Measurements from ENCODE around the gene NBPF11. TPM values are rescaled to one million over a fixed set of nuclear protein-coding genes. Genes with fewer than 3 reads are reported as not detected.
"Not testable (repeated sequence)": the region's sequence is repeated elsewhere in the genome, so short reads cannot be mapped to it uniquely, and the experiment has no call there.

The NBPF11 gene, protein sequence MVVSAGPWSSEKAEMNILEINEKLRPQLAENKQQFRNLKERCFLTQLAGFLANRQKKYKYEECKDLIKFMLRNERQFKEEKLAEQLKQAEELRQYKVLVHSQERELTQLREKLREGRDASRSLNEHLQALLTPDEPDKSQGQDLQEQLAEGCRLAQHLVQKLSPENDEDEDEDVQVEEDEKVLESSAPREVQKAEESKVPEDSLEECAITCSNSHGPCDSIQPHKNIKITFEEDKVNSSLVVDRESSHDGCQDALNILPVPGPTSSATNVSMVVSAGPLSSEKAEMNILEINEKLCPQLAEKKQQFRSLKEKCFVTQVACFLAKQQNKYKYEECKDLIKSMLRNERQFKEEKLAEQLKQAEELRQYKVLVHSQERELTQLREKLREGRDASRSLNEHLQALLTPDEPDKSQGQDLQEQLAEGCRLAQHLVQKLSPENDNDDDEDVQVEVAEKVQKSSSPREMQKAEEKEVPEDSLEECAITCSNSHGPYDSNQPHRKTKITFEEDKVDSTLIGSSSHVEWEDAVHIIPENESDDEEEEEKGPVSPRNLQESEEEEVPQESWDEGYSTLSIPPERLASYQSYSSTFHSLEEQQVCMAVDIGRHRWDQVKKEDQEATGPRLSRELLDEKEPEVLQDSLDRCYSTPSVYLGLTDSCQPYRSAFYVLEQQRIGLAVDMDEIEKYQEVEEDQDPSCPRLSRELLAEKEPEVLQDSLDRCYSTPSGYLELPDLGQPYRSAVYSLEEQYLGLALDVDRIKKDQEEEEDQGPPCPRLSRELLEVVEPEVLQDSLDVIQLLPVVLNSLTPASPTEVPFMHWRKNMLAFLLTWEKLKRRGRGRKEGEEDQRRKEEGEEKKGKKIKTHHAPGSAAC
- 10 to 100 TPM in 3 of 4 donors, 1 to 10 TPM in 1; 10.0 to 27.3 (median 18.7) TPM for total RNA-seq

- H3K9me3 ChIP-seq; H3K36me3 ChIP-seq; H3K4me1 ChIP-seq; intact Hi-C loops (cut with DNase I; ENCODE audit: low total_unique reads); H3K27me3 ChIP-seq; in situ Hi-C loops (cut with MboI; ENCODE audit: low pct_ligation_motif_present in 1 of 4, low pct_unique_long_range_greater_than_20kb in 1 of 4, low sequenced_read_pairs in 3 of 4): not testable (repeated sequence)
- peak within 1 kb of the TSS; percentile 53 to 73 (median 68) for H3K4me3 ChIP-seq
- DNase-seq: peak; percentile 89
- peak; percentile 66 for TF ChIP-seq POLR2A (IDR thresholded peaks at IDR 0.05)
- peak; percentile 54 to 65 (median 58) for TF ChIP-seq POLR2AphosphoS5 (IDR thresholded peaks at IDR 0.05)
- 0 to 4% methylated on average over 4 to 30 of the region's 45 CpGs for WGBS, 2 donors (ENCODE audit: low coverage in 1 of 2)
- peak within 1 kb of the TSS; percentile 84 to 91 (median 88) for H3K27ac ChIP-seq
These were observed at the start of gene NBPF11 for GRCh38 chr1:148151911-148152656. Gene NBPF11, minus strand, starts transcription at chr1:148152281. Its CDS starts 25,278 bp downstream, at chr1:148127003.

GRCh38 chr1:148197396-148197795, 45.3 kb upstream of the NBPF11 start:
- WGBS, 2 donors (ENCODE audit: low coverage in 1 of 2): no CpG with 5 or more reads among the region's 3 CpGs
- H3K27ac ChIP-seq; intact Hi-C loops (cut with DNase I; ENCODE audit: low total_unique reads); DNase-seq; H3K36me3 ChIP-seq; H3K4me3 ChIP-seq; H3K4me1 ChIP-seq; H3K9me3 ChIP-seq; in situ Hi-C loops (cut with MboI; ENCODE audit: low pct_ligation_motif_present in 1 of 4, low pct_unique_long_range_greater_than_20kb in 1 of 4, low sequenced_read_pairs in 3 of 4); H3K27me3 ChIP-seq: not testable (repeated sequence)

DNA sequence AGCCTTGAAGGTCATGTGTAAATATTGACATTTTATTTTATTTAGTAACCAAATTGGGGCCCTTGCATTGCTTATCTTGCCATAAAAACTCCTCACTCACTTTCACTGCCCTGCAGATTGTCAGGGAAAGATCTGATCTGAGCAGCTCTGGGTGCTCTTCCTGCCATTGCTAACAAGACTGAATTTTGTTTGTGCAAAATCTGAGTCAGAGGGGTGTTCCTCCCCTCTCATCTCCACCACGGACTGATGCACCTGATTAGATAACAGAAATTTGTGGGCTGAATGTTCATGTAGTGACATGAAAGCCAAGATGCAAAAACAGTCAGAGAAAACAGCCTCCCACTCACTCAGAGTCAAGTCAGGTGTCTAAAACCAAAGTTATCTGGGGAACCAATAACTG, 44.9 kb upstream of the NBPF11 start:
- H3K36me3 ChIP-seq; H3K9me3 ChIP-seq; H3K4me3 ChIP-seq; H3K27ac ChIP-seq; H3K4me1 ChIP-seq; in situ Hi-C loops (cut with MboI; ENCODE audit: low pct_ligation_motif_present in 1 of 4, low pct_unique_long_range_greater_than_20kb in 1 of 4, low sequenced_read_pairs in 3 of 4); DNase-seq; intact Hi-C loops (cut with DNase I; ENCODE audit: low total_unique reads); H3K27me3 ChIP-seq: not testable (repeated sequence)
- WGBS, 2 donors (ENCODE audit: low coverage in 1 of 2): no CpG with 5 or more reads among the region's 1 CpG

GRCh38 chr1:148195115-148195514, 43.0 kb upstream of the NBPF11 start:
- intact Hi-C loops (cut with DNase I; ENCODE audit: low total_unique reads); H3K4me1 ChIP-seq; DNase-seq; in situ Hi-C loops (cut with MboI; ENCODE audit: low pct_ligation_motif_present in 1 of 4, low pct_unique_long_range_greater_than_20kb in 1 of 4, low sequenced_read_pairs in 3 of 4); H3K27ac ChIP-seq; H3K4me3 ChIP-seq; H3K9me3 ChIP-seq; H3K27me3 ChIP-seq; H3K36me3 ChIP-seq: not testable (repeated sequence)
- 92% methylated on average over 1 of the region's 2 CpGs; no CpG with 5 or more reads in 1 of the 2 donors for WGBS, 2 donors (ENCODE audit: low coverage in 1 of 2)

DNA sequence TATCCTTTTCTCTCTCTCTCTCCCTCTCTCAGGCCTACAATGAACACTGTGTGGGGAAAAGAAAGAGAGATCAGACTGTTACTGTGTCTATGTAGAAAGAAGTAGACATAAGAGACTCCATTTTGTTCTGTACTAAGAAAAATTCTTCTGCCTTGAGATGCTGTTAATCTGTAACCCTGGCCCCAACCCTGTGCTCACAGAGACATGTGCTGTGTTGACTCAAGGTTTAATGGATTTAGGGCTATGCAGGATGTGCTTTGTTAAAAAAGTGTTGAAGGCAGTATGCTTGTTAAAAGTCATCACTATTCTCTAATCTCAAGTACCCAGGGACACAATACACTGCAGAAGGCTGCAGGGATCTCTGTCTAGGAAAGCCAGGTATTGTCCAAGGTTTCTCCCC, 36.7 kb upstream of the NBPF11 start:
- H3K27ac ChIP-seq; H3K4me3 ChIP-seq; in situ Hi-C loops (cut with MboI; ENCODE audit: low pct_ligation_motif_present in 1 of 4, low pct_unique_long_range_greater_than_20kb in 1 of 4, low sequenced_read_pairs in 3 of 4); H3K36me3 ChIP-seq; H3K9me3 ChIP-seq; intact Hi-C loops (cut with DNase I; ENCODE audit: low total_unique reads); H3K4me1 ChIP-seq; H3K27me3 ChIP-seq: not testable (repeated sequence)
- DNase-seq: peak; percentile 13

DNA sequence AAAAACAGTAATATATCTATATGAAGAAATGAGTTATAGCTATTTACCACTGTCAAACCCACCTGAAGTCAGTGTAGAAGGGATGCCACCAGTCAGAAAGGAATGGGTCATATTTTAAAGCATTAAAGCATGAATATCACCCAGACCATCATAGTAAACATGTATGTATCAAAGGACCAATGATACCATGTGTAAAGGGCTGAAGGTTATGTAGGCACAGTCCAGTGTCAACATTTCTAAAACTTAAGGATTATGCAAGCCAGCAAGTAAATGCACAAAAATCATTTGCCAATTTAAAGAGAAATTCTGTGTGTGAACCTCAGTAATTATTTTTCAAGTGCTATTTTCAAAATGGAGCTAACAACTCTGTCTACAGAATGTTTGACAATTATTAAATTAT, 26.6 kb upstream of the NBPF11 start:
- H3K4me3 ChIP-seq; in situ Hi-C loops (cut with MboI; ENCODE audit: low pct_ligation_motif_present in 1 of 4, low pct_unique_long_range_greater_than_20kb in 1 of 4, low sequenced_read_pairs in 3 of 4); intact Hi-C loops (cut with DNase I; ENCODE audit: low total_unique reads); H3K9me3 ChIP-seq; DNase-seq; H3K36me3 ChIP-seq; H3K27me3 ChIP-seq; H3K27ac ChIP-seq; H3K4me1 ChIP-seq: not testable (repeated sequence)

GRCh38 chr1:148175414-148175813, 23.3 kb upstream of the NBPF11 start:
- H3K4me3 ChIP-seq; H3K27me3 ChIP-seq; H3K9me3 ChIP-seq; in situ Hi-C loops (cut with MboI; ENCODE audit: low pct_ligation_motif_present in 1 of 4, low pct_unique_long_range_greater_than_20kb in 1 of 4, low sequenced_read_pairs in 3 of 4); H3K36me3 ChIP-seq; H3K27ac ChIP-seq; intact Hi-C loops (cut with DNase I; ENCODE audit: low total_unique reads); H3K4me1 ChIP-seq; DNase-seq: not testable (repeated sequence)
- 75 to 100% methylated on average over 1 to 2 of the region's 2 CpGs for WGBS, 2 donors (ENCODE audit: low coverage in 1 of 2)

DNA sequence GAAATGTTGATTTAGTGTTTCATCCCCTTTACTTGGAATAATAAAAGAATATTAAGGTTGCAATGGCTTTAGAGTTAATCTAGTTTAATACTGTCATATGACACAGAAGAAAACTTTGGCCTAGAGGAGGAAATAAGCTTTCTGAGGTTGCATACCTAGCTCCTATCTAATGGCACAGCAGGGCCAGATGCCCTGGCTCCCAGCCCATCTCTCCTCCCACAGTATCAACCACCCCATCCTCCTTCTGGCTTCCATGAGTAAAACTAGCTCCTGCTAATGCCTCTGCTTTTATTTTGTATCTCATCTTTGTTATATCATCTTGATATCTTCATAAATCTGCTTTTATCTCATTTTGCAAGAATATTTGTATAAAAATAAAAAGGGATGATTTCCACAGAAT, 19.9 kb upstream of the NBPF11 start:
- H3K4me3 ChIP-seq; H3K36me3 ChIP-seq; H3K9me3 ChIP-seq; H3K27ac ChIP-seq; in situ Hi-C loops (cut with MboI; ENCODE audit: low pct_ligation_motif_present in 1 of 4, low pct_unique_long_range_greater_than_20kb in 1 of 4, low sequenced_read_pairs in 3 of 4); intact Hi-C loops (cut with DNase I; ENCODE audit: low total_unique reads); H3K4me1 ChIP-seq; DNase-seq; H3K27me3 ChIP-seq: not testable (repeated sequence)

Measured in transverse colon (tissue), 4 donors.